NCI-H187 (cell line): ENCODE data around the gene HIVEP2.
"Not testable (repeated sequence)": the region's sequence is repeated elsewhere in the genome, so short reads cannot be mapped to it uniquely, and the experiment has no call there.

Experiments used
- DNase-seq, 2 experiments: peaks; one replicate each; lab custom pipeline; 2025; lab: John Stamatoyannopoulos, UW

HIVEP2 gene

DNA sequence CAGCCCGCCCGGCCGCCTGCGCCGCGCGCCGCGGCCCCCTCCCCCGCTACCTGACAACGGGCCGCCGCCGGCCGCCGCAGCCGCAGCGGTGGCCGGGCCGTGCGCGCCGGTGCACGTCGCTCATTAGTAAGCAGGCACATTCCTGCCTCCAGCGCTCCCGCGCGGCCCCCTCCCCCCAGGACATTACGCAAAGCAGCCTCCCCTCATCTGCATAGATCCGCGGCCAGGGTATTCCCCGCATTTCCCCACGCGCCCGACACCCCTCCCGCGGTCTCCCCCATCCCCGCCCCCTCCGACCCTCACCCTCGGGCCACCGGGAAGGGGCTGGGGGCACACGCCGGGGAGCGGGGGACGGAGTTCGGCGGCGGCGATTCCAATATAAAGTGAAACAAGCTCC is at the start of gene HIVEP2:
Gene HIVEP2, minus strand, starts transcription at position 128 of the 397 bp plus-strand sequence. CDS start 170,438 bp downstream, outside the sequence.
- DNase-seq: peak in 1 of 2 experiments; percentile 64

DNA sequence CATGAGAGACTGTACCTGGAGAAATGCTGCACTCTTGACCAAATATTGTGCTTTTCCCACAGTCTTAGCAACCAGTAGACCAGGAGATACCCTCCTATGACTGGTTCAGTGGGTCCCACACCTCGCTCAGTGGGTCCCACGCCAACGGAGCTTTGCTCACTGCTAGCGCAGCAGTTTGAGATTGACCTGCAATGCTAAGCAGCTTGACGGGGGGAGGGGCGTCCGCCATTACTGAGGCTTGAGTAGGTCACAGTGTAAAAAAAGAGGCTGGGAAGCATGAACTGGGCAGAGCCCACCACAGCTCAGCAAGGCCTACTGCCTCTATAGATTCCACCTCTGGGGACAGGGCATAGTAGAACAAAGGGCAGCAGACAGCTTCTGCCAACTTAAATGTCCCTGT is 49.0 kb upstream of the HIVEP2 start:
- DNase-seq: no peak

GRCh38 chr6:142987490-142987889 is 42.5 kb upstream of the HIVEP2 start:
- no peak for DNase-seq

DNA sequence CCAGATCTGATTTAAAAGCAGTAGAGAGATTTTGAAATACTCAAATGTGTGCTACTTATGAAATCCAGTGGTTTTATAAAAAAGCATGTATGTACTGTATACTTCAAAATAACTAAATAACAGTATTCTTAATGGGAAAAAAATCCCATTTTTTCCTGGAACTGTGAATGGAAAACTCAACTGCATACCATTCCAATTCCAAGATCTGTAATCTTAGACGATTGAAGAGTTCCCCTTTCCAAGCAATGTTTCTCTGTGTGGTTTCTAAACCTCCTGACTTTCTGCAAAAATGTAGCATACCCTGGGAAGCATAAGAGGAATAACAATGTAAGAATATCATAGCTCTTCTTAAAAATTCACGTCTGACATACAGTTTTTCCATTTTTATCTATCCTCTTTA is 40.3 kb upstream of the HIVEP2 start:
- no peak for DNase-seq

- no peak for DNase-seq
These were observed 39.4 kb upstream of the HIVEP2 start for GRCh38 chr6:142984386-142984785.

DNA sequence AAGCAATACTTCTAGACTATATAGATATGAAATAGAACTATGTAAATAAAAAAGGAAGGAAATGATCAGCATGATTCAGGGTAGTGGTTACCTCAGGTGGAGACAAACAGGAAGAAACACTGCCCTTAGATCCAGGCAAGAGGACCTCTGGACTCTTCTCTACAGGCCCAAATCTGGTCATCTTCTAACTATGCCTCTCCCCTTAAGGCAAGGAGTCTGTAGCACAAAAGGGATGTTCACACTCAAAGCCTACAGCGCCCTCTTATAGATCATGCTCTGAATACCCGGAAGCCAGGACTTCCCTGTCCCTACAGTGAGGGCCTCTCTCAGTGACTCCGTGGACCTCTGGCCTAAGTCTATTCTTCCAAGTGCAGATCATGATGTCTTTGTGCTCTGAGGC is 30.4 kb upstream of the HIVEP2 start:
- no peak for DNase-seq

- not testable (repeated sequence) for DNase-seq
These were observed 26.0 kb upstream of the HIVEP2 start for GRCh38 chr6:142970941-142971340.

DNA sequence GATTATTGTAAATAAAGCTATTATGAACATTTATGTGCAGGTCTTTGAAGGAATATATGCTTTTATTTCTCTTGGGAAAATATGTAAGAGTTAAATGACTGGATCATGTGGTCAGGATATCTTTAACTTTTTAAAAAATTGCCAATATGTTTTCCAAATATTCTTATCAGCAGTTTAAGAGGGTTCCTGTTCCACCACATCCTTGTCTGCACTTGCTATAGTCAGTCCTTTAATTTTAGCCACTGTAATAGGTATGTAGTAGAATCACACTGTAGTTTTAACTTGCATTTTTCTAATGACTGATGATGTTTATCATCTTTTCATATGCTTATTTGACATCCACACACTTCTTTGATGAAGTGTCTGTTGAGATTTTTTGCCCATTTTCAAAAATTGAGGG is 23.6 kb upstream of the HIVEP2 start:
- no peak for DNase-seq

GRCh38 chr6:142966294-142966693 is 21.3 kb upstream of the HIVEP2 start:
- DNase-seq: no peak

DNA sequence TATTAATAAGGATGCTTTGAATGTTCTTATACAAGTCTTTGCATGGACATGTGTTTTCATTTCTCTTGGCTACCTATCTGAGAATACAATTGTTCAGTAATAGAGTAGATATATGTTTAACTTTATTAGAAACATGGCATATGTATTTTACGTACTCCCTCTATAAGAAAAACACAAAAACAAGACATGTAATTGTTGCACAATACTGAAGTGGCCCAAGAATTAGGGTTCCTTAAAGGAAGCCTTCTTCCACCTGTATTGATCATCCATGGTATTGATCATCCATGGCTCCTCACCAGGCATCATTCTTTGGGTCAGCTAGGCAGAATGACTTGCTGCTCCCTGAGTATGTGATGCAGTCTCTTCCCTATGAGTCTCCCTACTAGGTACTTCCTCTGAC is 20.2 kb upstream of the HIVEP2 start:
- no peak for DNase-seq

- DNase-seq: no peak
These were observed 15.1 kb upstream of the HIVEP2 start for GRCh38 chr6:142960098-142960497.

GRCh38 chr6:142958343-142958742 is 13.4 kb upstream of the HIVEP2 start:
- no peak for DNase-seq

DNA sequence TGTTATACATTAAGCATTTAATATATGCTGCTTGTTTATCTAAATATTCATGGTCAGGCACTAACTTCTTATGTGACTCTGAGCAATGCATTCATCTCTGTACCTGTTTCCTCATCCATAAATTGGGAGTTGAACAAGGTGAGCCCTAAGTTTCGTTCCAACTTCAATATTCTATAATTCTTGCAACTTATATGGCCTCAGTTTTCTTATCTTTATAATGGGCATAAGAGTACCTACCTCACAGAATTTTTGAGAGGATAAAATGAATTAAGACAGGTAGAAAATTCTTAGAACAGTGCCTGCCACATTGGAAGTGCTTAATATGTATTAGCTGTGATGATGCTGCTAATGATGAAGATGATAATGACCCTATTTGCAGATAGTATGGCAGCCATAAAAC is 11.8 kb upstream of the HIVEP2 start:
- no peak for DNase-seq

DNA sequence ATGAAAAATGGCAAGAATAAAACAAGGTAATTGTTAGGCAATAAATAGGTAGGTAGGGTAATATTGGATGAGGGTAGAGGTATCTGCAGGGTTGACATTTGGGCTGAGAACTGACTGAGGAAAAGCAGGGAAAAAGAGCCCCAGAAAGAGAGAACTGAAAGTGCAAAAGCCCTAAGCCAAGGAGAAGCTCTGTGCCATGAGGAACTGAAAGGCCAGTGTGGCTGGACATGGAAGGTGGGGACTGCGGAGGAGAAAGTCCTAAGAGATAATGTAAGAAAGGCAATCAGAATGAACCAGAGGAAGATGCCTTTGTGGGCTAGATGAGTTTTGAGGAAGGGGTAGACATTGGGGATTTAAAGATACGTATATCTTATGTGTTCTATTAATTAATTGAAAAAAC is 9.9 kb upstream of the HIVEP2 start:
- no peak for DNase-seq

GRCh38 chr6:142953373-142954273 is 8.6 kb upstream of the HIVEP2 start:
- DNase-seq: no peak

- no peak for DNase-seq
These were observed 7.6 kb upstream of the HIVEP2 start for GRCh38 chr6:142952614-142953013.

GRCh38 chr6:142950291-142950690 is 5.3 kb upstream of the HIVEP2 start:
- no peak for DNase-seq

- DNase-seq: no peak
These were observed 2.9 kb upstream of the HIVEP2 start for GRCh38 chr6:142947714-142948480.

DNA sequence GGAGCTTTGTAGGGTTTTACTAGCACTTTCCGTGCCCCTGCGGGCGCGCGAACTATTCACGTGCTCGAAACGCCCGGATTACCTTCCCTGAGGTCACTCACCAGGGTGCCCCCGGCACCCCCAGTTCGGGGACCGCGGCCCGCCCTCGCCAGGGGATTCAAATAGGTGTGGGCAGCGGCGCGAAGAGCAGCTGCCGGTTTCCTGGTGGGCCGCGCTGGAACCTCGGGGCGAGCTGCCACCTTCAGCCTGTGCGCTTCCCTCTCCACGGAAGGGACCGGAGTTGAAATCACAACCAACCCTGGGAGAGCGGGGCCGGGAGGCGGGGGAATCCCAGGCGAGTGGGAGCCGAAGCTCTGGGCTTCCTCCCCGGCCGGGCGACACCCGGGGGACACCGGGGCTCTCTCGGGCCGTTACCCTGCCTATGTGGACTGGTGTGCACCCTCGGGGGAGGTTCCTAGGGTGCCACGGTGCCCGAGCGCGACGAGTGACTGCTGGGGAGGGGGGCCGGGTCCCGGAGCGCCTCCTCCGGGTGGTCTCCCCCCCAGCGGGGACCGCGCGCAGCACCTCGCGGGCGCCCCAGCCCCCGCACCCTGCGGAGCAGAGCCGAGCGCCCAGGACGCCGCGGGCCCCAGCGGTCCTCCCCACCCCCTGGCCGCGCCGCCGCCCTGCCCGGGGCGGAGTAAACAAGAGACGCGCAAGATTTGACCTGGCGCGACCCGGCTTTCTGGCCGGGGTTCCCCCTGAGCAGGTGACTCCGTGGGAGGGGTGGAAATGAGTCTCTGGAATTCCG is 2.1 kb upstream of the HIVEP2 start:
- DNase-seq: no peak

GRCh38 chr6:142946181-142946923 is 1.4 kb upstream of the HIVEP2 start:
- DNase-seq: peak; percentile 49 to 70

DNA sequence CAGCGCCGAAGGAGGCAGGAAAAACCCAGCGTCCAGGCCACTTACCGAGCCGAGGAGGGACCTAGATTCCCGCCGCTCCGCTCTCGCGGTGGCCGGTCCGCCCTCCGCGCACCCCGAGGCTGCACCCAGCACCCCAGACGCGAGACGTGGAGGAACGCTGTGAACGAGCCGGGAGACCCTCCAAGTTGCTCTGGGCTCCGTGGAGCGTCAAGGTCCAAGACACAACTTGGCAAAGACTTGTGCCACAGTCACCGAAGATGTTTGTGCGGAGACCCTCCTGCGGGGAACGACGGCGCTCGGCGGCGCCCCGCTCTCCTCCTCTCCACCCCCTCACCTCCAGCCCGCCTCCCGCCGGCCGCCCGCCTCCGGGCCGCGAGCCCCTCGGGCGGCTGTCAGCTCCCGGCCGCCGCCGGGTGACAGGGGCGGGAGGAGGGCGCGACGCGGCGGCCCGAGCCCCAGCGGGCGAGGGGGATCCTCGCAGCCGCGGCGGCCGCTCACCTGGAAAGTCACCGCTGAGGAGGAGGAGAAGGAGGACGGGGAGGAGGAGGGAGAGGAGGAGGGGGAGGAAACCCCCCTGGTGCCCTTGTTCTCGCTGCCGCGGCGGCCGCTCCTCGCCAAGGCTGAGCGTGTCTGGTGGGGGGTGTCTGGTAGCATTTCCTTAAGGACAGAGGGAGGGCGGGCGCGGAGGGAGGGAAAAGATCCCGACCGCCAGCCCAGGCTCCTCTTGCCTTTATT is 637 bp upstream of the HIVEP2 start:
- DNase-seq: no peak
